Keratinocyte (primary cell): ENCODE results near the gene SLC22A9. TPM values are rescaled to one million over a fixed set of nuclear protein-coding genes. Genes with fewer than 3 reads are reported as not detected.
"Not testable (repeated sequence)": the region's sequence is repeated elsewhere in the genome, so short reads cannot be mapped to it uniquely, and the experiment has no call there.

ENCODE experiments used
- DNase-seq: peaks from one replicate; pipeline ENCODE4 v3.0.0-alpha.2; 2011; ENCODE audit warnings: low read depth, missing footprints, low spot score
- FAIRE-seq: peaks from 2 replicates; lab custom pipeline; 2011; peaks lifted over from hg19 to GRCh38; lab: Jason Lieb, UNC
- H2AFZ ChIP-seq: 2 replicates; pipeline ENCODE4 v1.6.0; 2012; ENCODE audit warnings: low read length, control low read depth, inconsistent platforms; ENCODE audit not compliant: control insufficient read depth
- H3K27ac ChIP-seq: 2 replicates; pipeline ENCODE4 v1.5.1; 2011; ENCODE audit warnings: low read length; ENCODE audit not compliant: control insufficient read depth, insufficient read depth
- H3K27me3 ChIP-seq: 3 replicates; pipeline ENCODE4 v1.6.0; 2011; ENCODE audit warnings: low read length; ENCODE audit not compliant: control insufficient read depth, insufficient read depth; ENCODE audit errors: extremely low read depth
- H3K36me3 ChIP-seq, 2 experiments: 2 replicates in 1 of 2; 3 replicates in 1 of 2; pipeline ENCODE4 v1.5.1; 2011; ENCODE audit warnings: low read length in 2 of 2, mild to moderate bottlenecking in 1 of 2; ENCODE audit not compliant: control insufficient read depth in 2 of 2, insufficient read depth in 2 of 2; ENCODE audit errors: extremely low read depth in 1 of 2
- H3K4me1 ChIP-seq: 3 replicates; pipeline ENCODE4 v1.5.1; 2011; ENCODE audit warnings: low read length; ENCODE audit not compliant: control insufficient read depth, insufficient read depth; ENCODE audit errors: extremely low read depth
- H3K4me2 ChIP-seq: 3 replicates; pipeline ENCODE4 v1.6.0; 2011; ENCODE audit warnings: low read depth, low read length; ENCODE audit not compliant: control insufficient read depth, insufficient read depth; ENCODE audit errors: extremely low read depth
- H3K4me3 ChIP-seq, 3 experiments: fragments of 200-600 bp in 1 of 3; sonication (generic) in 1 of 3; 2 replicates in 2 of 3; 3 replicates in 1 of 3; pipeline ENCODE4 v1.5.1; 2011 to 2016; ENCODE audit warnings: low read length in 3 of 3, mild to moderate bottlenecking in 3 of 3, control low read depth in 2 of 3, inconsistent platforms in 1 of 3, low read depth in 1 of 3, mixed read lengths in 1 of 3, mixed run types in 1 of 3, moderate library complexity in 1 of 3; ENCODE audit not compliant: control insufficient read depth in 2 of 3, insufficient read depth in 2 of 3; ENCODE audit errors: extremely low read depth in 1 of 3
- H3K79me2 ChIP-seq: 2 replicates; pipeline ENCODE4 v1.6.0; 2012; ENCODE audit warnings: low read length; ENCODE audit not compliant: control insufficient read depth, insufficient read depth
- H3K9ac ChIP-seq: 3 replicates; pipeline ENCODE4 v1.6.0; 2011; ENCODE audit warnings: low read length; ENCODE audit not compliant: control insufficient read depth, insufficient read depth; ENCODE audit errors: extremely low read depth
- H3K9me1 ChIP-seq: 3 replicates; pipeline ENCODE4 v1.6.0; 2011; ENCODE audit warnings: low read length; ENCODE audit not compliant: control insufficient read depth, insufficient read depth; ENCODE audit errors: extremely low read depth
- H3K9me3 ChIP-seq: 2 replicates; pipeline ENCODE4 v1.5.1; 2012; ENCODE audit warnings: low read depth, low read length; ENCODE audit not compliant: control insufficient read depth
- H4K20me1 ChIP-seq: 3 replicates; pipeline ENCODE4 v1.6.0; 2011; ENCODE audit warnings: low read length; ENCODE audit not compliant: control insufficient read depth, insufficient read depth; ENCODE audit errors: extremely low read depth
- EZH2 ChIP-seq: IDR thresholded peaks from one replicate; pipeline ENCODE4 v1.6.1; 2012; ENCODE audit warnings: inconsistent platforms, mild to moderate bottlenecking, low read length, moderate library complexity
- dilution Hi-C: fragments of 300-500 bp; cut with MboI; formaldehyde crosslinking; loops from one replicate; pipeline ENCODE4 v1.7.0; 2020; ENCODE audit warnings: low sequenced_read_pairs; ENCODE audit not compliant: extremely low pct_ligation_motif_present
- polyA plus RNA-seq, 5 experiments: library from polyadenylated mRNA; depleted of rRNA in 3 of 5; stranded (reverse) in 3 of 5; stranded (forward) in 1 of 5; unstranded in 1 of 5; fragments of >200 nt; gene quantifications; 1 replicate in 1 of 5; 2 replicates in 3 of 5; 3 replicates in 1 of 5; pipeline versions ENCODE4 v1.2.1 to v1.2.3, GENCODE V29; 2011 to 2012; ENCODE audit warnings: missing spikeins in 2 of 5, low read depth in 1 of 5, low replicate concordance in 1 of 5
- TF ChIP-seq, protein P1 (sequence below), 3 experiments: IDR thresholded peaks in 1 of 3; conservative IDR thresholded peaks in 1 of 3; optimal IDR thresholded peaks in 1 of 3; 2 replicates in 2 of 3; 3 replicates in 1 of 3; pipeline versions ENCODE3 to v1.5.1; 2011; ENCODE audit warnings: low read length in 3 of 3, mild to moderate bottlenecking in 3 of 3, moderate library complexity in 2 of 3, control low read depth in 1 of 3, inconsistent platforms in 1 of 3; ENCODE audit not compliant: insufficient read depth in 2 of 3; ENCODE audit errors: extremely low read depth in 1 of 3

SLC22A9 gene
- polyA plus RNA-seq, 1 donor (not counting 4 experiments of a cell fraction or from before 2014, with no cell fraction given): not detected

DNA sequence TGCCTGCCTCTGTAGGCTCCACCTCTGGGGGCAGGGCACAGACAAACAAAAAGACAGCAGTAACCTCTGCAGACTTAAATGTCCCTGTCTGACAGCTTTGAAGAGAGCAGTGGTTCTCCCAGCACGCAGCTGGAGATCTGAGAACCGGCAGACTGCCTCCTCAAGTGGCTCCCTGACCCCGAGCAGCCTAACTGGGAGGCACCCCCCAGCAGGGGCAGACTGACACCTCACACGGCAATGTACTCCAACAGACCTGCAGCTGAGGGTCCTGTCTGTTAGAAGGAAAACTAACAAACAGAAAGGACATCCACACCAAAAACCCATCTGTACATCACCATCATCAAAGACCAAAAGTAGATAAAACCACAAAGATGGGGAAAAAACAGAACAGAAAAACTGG is 66.2 kb downstream of the SLC22A9 start:
- H4K20me1 ChIP-seq, DNase-seq, H3K9me3 ChIP-seq, H3K27ac ChIP-seq, H3K36me3 ChIP-seq, H3K9ac ChIP-seq, H3K4me2 ChIP-seq, H3K27me3 ChIP-seq, H3K9me1 ChIP-seq, dilution Hi-C loops, H3K79me2 ChIP-seq, FAIRE-seq, H2AFZ ChIP-seq, H3K4me1 ChIP-seq, H3K4me3 ChIP-seq: not testable (repeated sequence)

DNA sequence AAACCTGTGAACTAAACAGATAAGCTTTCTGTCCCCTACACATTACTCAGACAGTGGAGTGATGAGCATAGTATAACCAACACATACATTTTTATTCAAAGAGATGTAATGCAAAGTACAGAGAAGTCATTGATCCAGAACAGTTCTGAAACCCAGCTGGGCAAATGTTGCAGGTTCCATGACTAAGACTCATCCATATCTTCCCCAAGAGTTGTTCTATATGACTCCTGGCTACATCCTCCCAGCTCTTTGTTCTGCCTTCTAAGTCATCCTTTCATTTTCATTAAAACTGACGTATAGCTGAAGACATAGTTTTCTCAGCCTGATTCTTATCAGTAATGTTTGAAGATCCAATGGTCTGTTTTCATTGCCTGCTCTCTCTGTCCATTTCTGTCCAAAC is 74.1 kb downstream of the SLC22A9 start:
- Histone ChIP-seq H3K9ac (no peak overlapping the region), H4K20me1 (no peaks in the 10 kb centered on the region), H3K4me1 (no peaks in the 10 kb centered on the region), H3K9me1 (no peaks in the 10 kb centered on the region), H3K79me2 (no peaks in the 10 kb centered on the region), H3K36me3 (no peaks in the 10 kb centered on the region), H3K4me3 (no peak overlapping the region), H2AFZ (no peak overlapping the region), H3K27me3 (peaks cover 5% of the 10 kb centered on the region), H3K27ac (no peak overlapping the region), H3K4me2 (no peak overlapping the region), H3K9me3 (no peaks in the 10 kb centered on the region)
- dilution Hi-C loops: no loop called here
- DNase-seq (no peak), FAIRE-seq (no peak)
- TF ChIP-seq EZH2: no peak
- TF ChIP-seq, protein P1, sequence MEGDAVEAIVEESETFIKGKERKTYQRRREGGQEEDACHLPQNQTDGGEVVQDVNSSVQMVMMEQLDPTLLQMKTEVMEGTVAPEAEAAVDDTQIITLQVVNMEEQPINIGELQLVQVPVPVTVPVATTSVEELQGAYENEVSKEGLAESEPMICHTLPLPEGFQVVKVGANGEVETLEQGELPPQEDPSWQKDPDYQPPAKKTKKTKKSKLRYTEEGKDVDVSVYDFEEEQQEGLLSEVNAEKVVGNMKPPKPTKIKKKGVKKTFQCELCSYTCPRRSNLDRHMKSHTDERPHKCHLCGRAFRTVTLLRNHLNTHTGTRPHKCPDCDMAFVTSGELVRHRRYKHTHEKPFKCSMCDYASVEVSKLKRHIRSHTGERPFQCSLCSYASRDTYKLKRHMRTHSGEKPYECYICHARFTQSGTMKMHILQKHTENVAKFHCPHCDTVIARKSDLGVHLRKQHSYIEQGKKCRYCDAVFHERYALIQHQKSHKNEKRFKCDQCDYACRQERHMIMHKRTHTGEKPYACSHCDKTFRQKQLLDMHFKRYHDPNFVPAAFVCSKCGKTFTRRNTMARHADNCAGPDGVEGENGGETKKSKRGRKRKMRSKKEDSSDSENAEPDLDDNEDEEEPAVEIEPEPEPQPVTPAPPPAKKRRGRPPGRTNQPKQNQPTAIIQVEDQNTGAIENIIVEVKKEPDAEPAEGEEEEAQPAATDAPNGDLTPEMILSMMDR (optimal IDR thresholded peaks at IDR 0.05 in 1 of 3, IDR thresholded peaks at IDR 0.05 in 1 of 3, conservative IDR thresholded peaks at IDR 0.05 in 1 of 3; ENCODE audit: extremely low read depth in 1 of 3, insufficient read depth in 2 of 3, low read length in 3 of 3): no peak

DNA sequence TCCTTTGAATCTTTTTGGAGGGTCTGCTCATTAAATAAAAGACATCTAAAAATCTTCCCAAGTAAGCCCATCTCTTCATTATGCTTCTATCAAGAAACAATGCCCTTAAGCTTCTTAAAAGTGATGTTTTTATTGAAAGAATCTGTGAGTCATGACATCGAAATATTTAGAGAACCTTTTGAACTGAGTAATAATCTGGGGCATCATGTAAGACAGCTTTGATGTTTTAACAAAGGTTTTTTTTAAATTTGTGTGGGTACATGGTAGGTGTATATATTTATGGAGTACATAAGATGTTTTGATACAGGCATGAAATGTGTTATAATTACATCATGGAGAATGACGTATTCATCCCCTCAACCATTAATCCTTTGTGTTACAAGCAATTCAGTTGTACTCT is 74.6 kb downstream of the SLC22A9 start:
- TF ChIP-seq, protein P1 (optimal IDR thresholded peaks at IDR 0.05 in 1 of 3, IDR thresholded peaks at IDR 0.05 in 1 of 3, conservative IDR thresholded peaks at IDR 0.05 in 1 of 3; ENCODE audit: extremely low read depth in 1 of 3, insufficient read depth in 2 of 3, low read length in 3 of 3): no peak
- TF ChIP-seq EZH2: no peak
- dilution Hi-C loops: no loop called here
- Histone ChIP-seq H3K27ac (no peak overlapping the region), H3K79me2 (no peaks in the 10 kb centered on the region), H3K9ac (no peak overlapping the region), H4K20me1 (no peaks in the 10 kb centered on the region), H3K27me3 (peaks cover 5% of the 10 kb centered on the region), H2AFZ (no peak overlapping the region), H3K9me1 (no peaks in the 10 kb centered on the region), H3K9me3 (no peaks in the 10 kb centered on the region), H3K4me2 (no peak overlapping the region), H3K36me3 (no peaks in the 10 kb centered on the region), H3K4me3 (no peak overlapping the region), H3K4me1 (no peaks in the 10 kb centered on the region)
- FAIRE-seq: no peak
- no peak for DNase-seq
